Measurements from ENCODE around the gene INSIG2. TPM values are rescaled to one million over a fixed set of nuclear protein-coding genes. Genes with fewer than 3 reads are reported as not detected.

The INSIG2 gene
- polyA plus RNA-seq, 4 donors: 13.3 to 34.5 (median 15.9) TPM

GRCh38 chr2:118048401-118048800, 39.9 kb upstream of the INSIG2 start:
- Histone ChIP-seq H3K36me3 (ENCODE audit: control insufficient read depth in 3 of 3, insufficient read depth in 2 of 3, low read depth in 1 of 3, low read length in 3 of 3) (no peaks in the 10 kb centered on the region), H3K9me3 (ENCODE audit: control insufficient read depth in 2 of 2, insufficient read depth in 1 of 2, low read depth in 1 of 2, low read length in 1 of 2) (no peaks in the 10 kb centered on the region), H3K4me3 (ENCODE audit: low read depth in 1 of 3, low read length in 3 of 3) (no peak overlapping the region), H3K27ac (ENCODE audit: low read depth in 1 of 3, low read length in 2 of 3) (no peak overlapping the region), H3K4me1 (ENCODE audit: control insufficient read depth in 3 of 3, insufficient read depth in 2 of 3, low read depth in 1 of 3, low read length in 2 of 3) (no peaks in the 10 kb centered on the region), H3K27me3 (ENCODE audit: control insufficient read depth in 3 of 3, insufficient read depth in 3 of 3, low read length in 3 of 3) (no peaks in the 10 kb centered on the region)
- 82 to 88% (median 84%) methylated on average over 3 of the region's 3 CpGs for WGBS, 3 donors
- no peak for FAIRE-seq
- no peak for DNase-seq

DNA sequence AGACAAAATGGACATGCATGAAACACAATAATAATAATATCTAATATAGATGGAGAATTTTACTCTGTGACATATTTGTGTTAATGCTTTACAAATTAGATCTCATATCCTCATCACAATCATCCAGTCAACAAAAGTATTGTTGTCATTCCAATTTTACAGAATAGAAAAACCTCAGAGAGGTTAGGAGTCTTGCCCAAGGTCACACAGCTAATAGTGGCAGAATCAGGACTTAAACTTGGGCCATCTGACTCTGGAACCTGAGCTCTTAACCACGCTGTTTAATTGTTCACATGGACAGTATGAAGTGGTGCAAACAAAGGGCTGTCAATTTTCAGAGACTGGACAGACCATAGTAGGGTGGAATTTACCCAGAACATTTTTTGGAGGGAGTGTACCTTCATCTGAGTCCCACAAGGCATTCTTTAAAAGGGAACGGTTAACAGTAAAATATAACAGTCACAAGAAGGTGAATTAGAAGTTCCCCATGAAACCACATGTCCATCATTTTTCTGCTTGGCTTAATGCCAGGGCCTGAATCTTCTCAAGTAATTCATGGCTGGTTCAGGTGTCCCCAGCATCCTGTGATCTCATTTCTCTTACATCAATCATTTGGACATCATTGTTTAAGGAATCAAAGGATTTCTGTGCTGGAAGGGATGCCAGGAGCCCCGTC, 39.0 kb upstream of the INSIG2 start:
- WGBS, 3 donors: 71 to 85% (median 74%) methylated on average over 3 of the region's 3 CpGs
- DNase-seq (no peak), FAIRE-seq (no peak)

GRCh38 chr2:118049816-118050140, 38.5 kb upstream of the INSIG2 start:
- FAIRE-seq: no peak

More for the DNA sequence above, 39.0 kb upstream of the INSIG2 start:
- H3K27ac ChIP-seq (ENCODE audit: low read depth in 1 of 3, low read length in 2 of 3): no peak overlapping the region
- H3K4me1 ChIP-seq (ENCODE audit: control insufficient read depth in 3 of 3, insufficient read depth in 2 of 3, low read depth in 1 of 3, low read length in 2 of 3): no peaks in the 10 kb centered on the region
- no peak overlapping the region for H3K4me3 ChIP-seq (ENCODE audit: low read depth in 1 of 3, low read length in 3 of 3)
- no peaks in the 10 kb centered on the region for H3K27me3 ChIP-seq (ENCODE audit: control insufficient read depth in 3 of 3, insufficient read depth in 3 of 3, low read length in 3 of 3)
- no peaks in the 10 kb centered on the region for H3K36me3 ChIP-seq (ENCODE audit: control insufficient read depth in 3 of 3, insufficient read depth in 2 of 3, low read depth in 1 of 3, low read length in 3 of 3)
- H3K9me3 ChIP-seq (ENCODE audit: control insufficient read depth in 2 of 2, insufficient read depth in 1 of 2, low read depth in 1 of 2, low read length in 1 of 2): no peaks in the 10 kb centered on the region

DNA sequence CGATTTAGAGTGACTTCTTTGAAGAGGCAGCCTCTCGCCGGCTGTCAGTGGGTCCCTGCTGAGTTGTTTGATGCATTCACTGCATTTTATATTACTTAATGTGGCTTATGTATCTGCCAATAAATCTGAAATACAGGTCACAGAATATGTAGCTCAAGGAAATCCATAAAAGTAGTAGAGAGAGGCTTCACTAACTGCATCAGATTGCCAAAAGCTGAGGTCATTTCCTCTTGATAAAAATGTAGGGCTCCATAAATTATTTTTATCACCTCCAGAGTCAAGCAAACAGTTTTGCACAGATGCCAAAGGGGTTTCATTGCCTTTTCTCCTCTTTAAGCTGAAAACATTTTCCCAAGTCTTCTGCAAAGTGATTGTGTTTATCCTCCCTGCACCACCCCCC, 37.9 kb upstream of the INSIG2 start:
- FAIRE-seq: no peak
- Histone ChIP-seq H3K9me3 (ENCODE audit: control insufficient read depth in 2 of 2, insufficient read depth in 1 of 2, low read depth in 1 of 2, low read length in 1 of 2) (no peaks in the 10 kb centered on the region), H3K27me3 (ENCODE audit: control insufficient read depth in 3 of 3, insufficient read depth in 3 of 3, low read length in 3 of 3) (no peaks in the 10 kb centered on the region), H3K27ac (ENCODE audit: low read depth in 1 of 3, low read length in 2 of 3) (no peak overlapping the region), H3K4me3 (ENCODE audit: low read depth in 1 of 3, low read length in 3 of 3) (no peak overlapping the region), H3K36me3 (ENCODE audit: control insufficient read depth in 3 of 3, insufficient read depth in 2 of 3, low read depth in 1 of 3, low read length in 3 of 3) (no peaks in the 10 kb centered on the region), H3K4me1 (ENCODE audit: control insufficient read depth in 3 of 3, insufficient read depth in 2 of 3, low read depth in 1 of 3, low read length in 2 of 3) (no peaks in the 10 kb centered on the region)
- 26 to 42% (median 31%) methylated on average over 3 of the region's 3 CpGs for WGBS, 3 donors
- DNase-seq: no peak

More at GRCh38 chr2:118049816-118050140, 38.5 kb upstream of the INSIG2 start:
- no peak for DNase-seq
- no peak overlapping the region for H3K27ac ChIP-seq (ENCODE audit: low read depth in 1 of 3, low read length in 2 of 3)
- H3K9me3 ChIP-seq (ENCODE audit: control insufficient read depth in 2 of 2, insufficient read depth in 1 of 2, low read depth in 1 of 2, low read length in 1 of 2): no peaks in the 10 kb centered on the region
- H3K4me1 ChIP-seq (ENCODE audit: control insufficient read depth in 3 of 3, insufficient read depth in 2 of 3, low read depth in 1 of 3, low read length in 2 of 3): no peaks in the 10 kb centered on the region
- no peak overlapping the region for H3K4me3 ChIP-seq (ENCODE audit: low read depth in 1 of 3, low read length in 3 of 3)
- no peaks in the 10 kb centered on the region for H3K36me3 ChIP-seq (ENCODE audit: control insufficient read depth in 3 of 3, insufficient read depth in 2 of 3, low read depth in 1 of 3, low read length in 3 of 3)
- H3K27me3 ChIP-seq (ENCODE audit: control insufficient read depth in 3 of 3, insufficient read depth in 3 of 3, low read length in 3 of 3): no peaks in the 10 kb centered on the region

- 82 to 90% (median 83%) methylated on average over 2 of the region's 2 CpGs for WGBS, 3 donors
- H3K4me3 ChIP-seq (ENCODE audit: low read depth in 1 of 3, low read length in 3 of 3): no peak overlapping the region
- no peak overlapping the region for H3K27ac ChIP-seq (ENCODE audit: low read depth in 1 of 3, low read length in 2 of 3)
- H3K27me3 ChIP-seq (ENCODE audit: control insufficient read depth in 3 of 3, insufficient read depth in 3 of 3, low read length in 3 of 3): no peaks in the 10 kb centered on the region
- no peaks in the 10 kb centered on the region for H3K36me3 ChIP-seq (ENCODE audit: control insufficient read depth in 3 of 3, insufficient read depth in 2 of 3, low read depth in 1 of 3, low read length in 3 of 3)
- DNase-seq (no peak), FAIRE-seq (no peak)
- no peaks in the 10 kb centered on the region for H3K4me1 ChIP-seq (ENCODE audit: control insufficient read depth in 3 of 3, insufficient read depth in 2 of 3, low read depth in 1 of 3, low read length in 2 of 3)
- H3K9me3 ChIP-seq (ENCODE audit: control insufficient read depth in 2 of 2, insufficient read depth in 1 of 2, low read depth in 1 of 2, low read length in 1 of 2): no peaks in the 10 kb centered on the region
Observed at GRCh38 chr2:118050974-118051373, 37.3 kb upstream of the INSIG2 start.

DNA sequence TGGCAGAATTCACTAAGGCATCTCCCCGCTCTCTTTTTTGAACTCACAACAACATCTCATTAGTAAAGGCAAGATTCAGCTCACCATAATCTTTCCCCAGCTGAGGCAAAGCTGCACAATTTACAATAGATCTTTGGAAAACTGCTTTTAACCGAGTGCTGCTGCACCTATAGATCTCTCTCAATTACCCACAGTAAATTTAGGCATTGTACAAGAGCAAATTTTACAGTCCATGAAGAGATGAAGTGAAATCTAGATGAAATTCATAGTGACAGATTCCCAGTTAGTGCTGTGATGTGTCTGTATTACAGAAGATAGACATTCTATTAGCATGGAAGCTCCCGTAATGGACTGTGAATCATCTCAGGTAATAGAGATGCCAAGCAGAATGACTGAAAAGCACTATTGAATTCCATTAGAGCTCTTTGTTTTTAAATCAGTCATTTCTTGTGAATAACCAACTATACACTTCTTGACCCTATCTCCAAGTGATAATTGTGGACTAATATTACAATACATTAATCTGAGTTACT, 36.4 kb upstream of the INSIG2 start:
- Histone ChIP-seq H3K4me3 (ENCODE audit: low read depth in 1 of 3, low read length in 3 of 3) (no peak overlapping the region), H3K4me1 (ENCODE audit: control insufficient read depth in 3 of 3, insufficient read depth in 2 of 3, low read depth in 1 of 3, low read length in 2 of 3) (no peaks in the 10 kb centered on the region), H3K36me3 (ENCODE audit: control insufficient read depth in 3 of 3, insufficient read depth in 2 of 3, low read depth in 1 of 3, low read length in 3 of 3) (no peaks in the 10 kb centered on the region), H3K9me3 (ENCODE audit: control insufficient read depth in 2 of 2, insufficient read depth in 1 of 2, low read depth in 1 of 2, low read length in 1 of 2) (no peaks in the 10 kb centered on the region), H3K27ac (ENCODE audit: low read depth in 1 of 3, low read length in 2 of 3) (no peak overlapping the region), H3K27me3 (ENCODE audit: control insufficient read depth in 3 of 3, insufficient read depth in 3 of 3, low read length in 3 of 3) (no peaks in the 10 kb centered on the region)
- WGBS, 3 donors: 86 to 91% (median 87%) methylated on average over 3 of the region's 3 CpGs
- no peak for FAIRE-seq
- DNase-seq: no peak

DNA sequence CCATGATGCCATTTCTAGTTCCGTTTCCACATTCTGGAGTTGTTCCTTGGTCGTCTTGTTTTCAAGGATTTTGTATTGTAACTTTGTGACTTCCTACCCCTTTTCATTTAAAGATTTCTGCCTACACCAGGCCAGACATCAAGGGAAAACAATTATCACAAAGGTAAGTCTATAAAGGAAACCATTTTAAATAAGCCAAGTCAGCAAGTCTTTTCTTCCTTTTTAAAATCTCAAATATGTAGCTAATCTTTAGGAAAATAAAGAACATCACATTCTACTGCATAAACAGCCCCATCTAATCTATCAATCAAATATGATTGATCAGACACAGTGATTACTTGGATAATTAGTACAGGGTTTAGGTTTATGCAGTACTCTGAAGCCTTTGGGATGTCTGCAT, 35.8 kb upstream of the INSIG2 start:
- no peak overlapping the region for H3K27ac ChIP-seq (ENCODE audit: low read depth in 1 of 3, low read length in 2 of 3)
- WGBS, 3 donors: 79 to 94% (median 85%) methylated on average over 2 of the region's 2 CpGs
- no peak for FAIRE-seq
- no peak for DNase-seq
- no peaks in the 10 kb centered on the region for H3K36me3 ChIP-seq (ENCODE audit: control insufficient read depth in 3 of 3, insufficient read depth in 2 of 3, low read depth in 1 of 3, low read length in 3 of 3)
- H3K9me3 ChIP-seq (ENCODE audit: control insufficient read depth in 2 of 2, insufficient read depth in 1 of 2, low read depth in 1 of 2, low read length in 1 of 2): no peaks in the 10 kb centered on the region
- H3K4me1 ChIP-seq (ENCODE audit: control insufficient read depth in 3 of 3, insufficient read depth in 2 of 3, low read depth in 1 of 3, low read length in 2 of 3): no peaks in the 10 kb centered on the region
- no peaks in the 10 kb centered on the region for H3K27me3 ChIP-seq (ENCODE audit: control insufficient read depth in 3 of 3, insufficient read depth in 3 of 3, low read length in 3 of 3)
- H3K4me3 ChIP-seq (ENCODE audit: low read depth in 1 of 3, low read length in 3 of 3): no peak overlapping the region

DNA sequence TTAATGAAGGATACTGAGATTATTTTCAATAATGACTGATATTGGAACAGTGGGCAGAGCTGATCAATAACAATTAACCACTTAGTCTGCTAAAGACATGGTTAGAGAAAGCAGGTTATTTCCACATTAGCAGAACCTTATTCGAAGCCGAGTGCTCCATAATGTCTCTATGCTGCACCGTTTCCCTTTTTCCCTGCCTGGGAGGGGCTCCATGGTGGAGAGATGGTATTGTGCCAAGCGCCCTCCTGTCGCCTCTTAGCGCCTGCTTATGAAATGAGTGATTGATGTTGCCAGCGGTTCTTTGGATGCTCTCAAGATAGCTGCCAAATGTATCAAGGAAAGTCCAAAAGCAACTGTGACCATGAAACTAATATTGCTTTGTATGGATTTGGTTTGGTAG, 34.6 kb upstream of the INSIG2 start:
- no peak for DNase-seq
- Histone ChIP-seq H3K4me3 (ENCODE audit: low read depth in 1 of 3, low read length in 3 of 3) (no peak overlapping the region), H3K27ac (ENCODE audit: low read depth in 1 of 3, low read length in 2 of 3) (no peak overlapping the region), H3K4me1 (ENCODE audit: control insufficient read depth in 3 of 3, insufficient read depth in 2 of 3, low read depth in 1 of 3, low read length in 2 of 3) (no peaks in the 10 kb centered on the region), H3K36me3 (ENCODE audit: control insufficient read depth in 3 of 3, insufficient read depth in 2 of 3, low read depth in 1 of 3, low read length in 3 of 3) (no peaks in the 10 kb centered on the region), H3K9me3 (ENCODE audit: control insufficient read depth in 2 of 2, insufficient read depth in 1 of 2, low read depth in 1 of 2, low read length in 1 of 2) (no peaks in the 10 kb centered on the region), H3K27me3 (ENCODE audit: control insufficient read depth in 3 of 3, insufficient read depth in 3 of 3, low read length in 3 of 3) (no peaks in the 10 kb centered on the region)
- 88 to 92% (median 88%) methylated on average over 7 of the region's 7 CpGs for WGBS, 3 donors
- FAIRE-seq: no peak

All from small intestine (tissue), 7 donors.